GM18499 (cell line): ENCODE data around the gene TNP2.

Experiments used
- ATAC-seq: cut with Tn5 transposase; IDR thresholded peaks from one replicate; pipeline ENCODE4 v1.9.1; 2021; ENCODE audit warnings: moderate number of reproducible peaks; ENCODE audit not compliant: insufficient read depth, unreplicated experiment

The TNP2 gene

DNA sequence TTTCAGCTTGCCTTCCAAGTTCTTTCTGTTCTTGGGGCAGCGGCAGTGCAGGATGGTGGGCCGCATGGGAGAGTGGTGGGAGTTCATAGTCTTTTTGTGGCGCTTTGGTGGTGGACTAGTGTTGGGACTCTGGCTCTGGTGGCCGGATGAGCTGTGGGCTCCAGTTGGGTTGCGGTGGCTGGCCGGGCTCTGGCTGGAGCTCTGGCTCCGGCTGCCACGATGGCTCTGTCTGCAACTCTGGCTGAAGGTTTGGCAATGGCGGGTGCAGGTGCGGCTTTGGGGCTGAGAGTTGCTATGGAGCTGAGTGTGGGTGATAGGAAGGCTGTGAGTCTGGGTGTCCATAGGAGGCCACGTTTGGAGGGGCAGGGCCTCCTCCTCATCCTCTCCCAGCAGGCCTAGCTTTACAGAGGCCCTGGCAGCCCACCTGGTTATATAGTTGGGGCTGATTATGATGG, at the start of gene TNP2:
Gene TNP2, minus strand, starts transcription at position 405 of the 455 bp plus-strand sequence. Its CDS starts 63 bp downstream, at position 342.
- no peak for ATAC-seq

DNA sequence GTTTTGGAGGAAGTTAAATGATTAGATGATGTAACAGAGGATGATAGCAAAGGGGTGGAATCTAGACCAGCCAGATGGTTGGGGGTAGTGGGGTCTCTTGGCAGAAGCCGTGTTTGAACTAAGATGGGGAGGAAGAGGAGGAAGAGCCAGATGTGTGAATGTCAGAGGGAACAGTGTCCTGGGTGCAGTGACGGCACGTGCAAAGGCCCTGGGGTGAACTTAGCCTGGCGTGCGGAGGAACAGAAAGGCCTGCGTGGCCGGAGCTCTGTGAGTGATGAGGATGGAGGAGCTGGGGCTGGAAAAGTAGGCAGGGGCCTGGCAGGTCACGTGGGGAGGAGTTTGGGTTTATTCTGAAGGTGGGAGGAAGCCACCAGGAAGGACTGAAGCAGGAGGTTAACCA, 49.7 kb upstream of the TNP2 start:
- ATAC-seq, result no peak

DNA sequence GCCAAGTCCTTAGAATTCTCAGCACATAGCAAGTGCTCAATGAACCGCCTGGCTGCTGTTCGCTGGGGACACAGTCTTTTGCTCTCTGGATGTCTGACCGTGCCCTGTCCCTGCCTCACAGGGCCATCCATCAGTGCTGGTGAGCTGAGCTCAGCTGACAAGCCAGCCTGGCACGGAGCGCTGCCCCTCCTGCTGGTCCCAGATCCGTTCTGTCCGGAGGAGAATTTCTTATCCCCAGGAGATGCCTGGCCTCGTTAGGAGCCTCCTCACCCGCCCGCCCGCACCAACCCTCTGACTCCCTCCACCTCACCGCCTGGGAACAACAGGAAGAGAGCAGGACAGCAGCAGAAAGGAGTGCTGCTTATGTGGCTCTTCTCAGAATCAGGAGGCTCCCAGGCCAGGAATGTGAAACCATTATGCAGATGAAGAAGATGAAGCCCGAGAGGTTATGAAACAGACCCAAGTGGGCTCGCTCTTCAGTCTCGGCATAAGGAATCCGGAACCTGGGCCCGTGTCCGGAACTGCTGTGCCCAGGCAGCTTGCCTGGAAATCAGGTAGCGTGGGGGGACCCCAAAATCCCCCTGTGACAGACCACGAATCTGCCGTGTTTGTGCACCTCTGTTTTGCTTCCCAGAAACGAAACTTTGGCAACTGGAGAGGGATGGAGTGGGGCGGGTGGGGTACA, 47.3 kb upstream of the TNP2 start:
- no peak for ATAC-seq

DNA sequence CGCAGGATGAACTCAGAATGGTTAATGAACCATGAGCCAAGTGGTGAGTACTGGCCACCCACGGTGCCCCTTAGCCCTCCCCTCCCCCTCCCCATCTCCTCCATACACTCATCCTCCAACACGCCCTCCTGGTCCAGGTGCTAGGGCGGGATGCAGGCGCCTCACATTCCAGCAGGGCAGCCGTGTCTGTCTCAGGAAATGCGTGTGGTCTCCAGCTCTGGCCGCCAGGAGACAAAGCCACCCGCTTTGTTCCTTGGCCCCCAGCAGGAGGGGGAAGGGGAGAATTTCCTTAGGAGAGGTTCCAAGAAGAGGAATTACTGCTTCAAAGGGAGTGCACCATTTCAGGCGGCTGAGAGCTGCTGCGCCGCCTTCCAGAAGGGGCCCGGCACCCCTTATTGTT, 46.4 kb upstream of the TNP2 start:
- ATAC-seq, result no peak

DNA sequence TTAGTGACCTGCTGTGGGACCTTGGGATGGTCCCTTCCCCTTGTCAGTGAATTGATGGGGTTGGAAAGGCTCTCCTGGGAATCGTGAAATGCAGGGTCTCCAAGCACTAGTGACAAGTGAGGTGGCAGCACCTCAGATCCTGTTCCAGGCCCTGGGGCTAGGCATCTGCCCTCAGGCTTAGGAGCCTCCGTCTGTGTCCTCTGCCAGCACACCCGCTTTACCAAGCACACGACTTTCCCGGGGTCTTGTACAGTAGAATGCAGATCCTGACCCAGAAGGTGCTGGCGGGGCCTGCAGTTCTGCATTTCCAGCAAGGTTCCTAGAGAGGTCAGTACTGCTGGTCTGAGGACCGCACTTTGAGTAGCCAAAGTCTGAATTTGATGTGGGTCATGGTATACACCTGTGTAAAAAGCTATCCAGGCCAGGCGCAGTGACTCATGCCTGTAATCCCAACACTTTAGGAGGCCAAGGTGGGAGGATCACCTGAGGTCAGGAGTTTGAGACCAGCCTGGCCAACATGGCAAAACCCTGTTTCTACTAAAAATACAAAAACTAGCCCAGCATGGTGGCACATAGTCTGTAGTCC, 45.3 kb upstream of the TNP2 start:
- no peak for ATAC-seq

DNA sequence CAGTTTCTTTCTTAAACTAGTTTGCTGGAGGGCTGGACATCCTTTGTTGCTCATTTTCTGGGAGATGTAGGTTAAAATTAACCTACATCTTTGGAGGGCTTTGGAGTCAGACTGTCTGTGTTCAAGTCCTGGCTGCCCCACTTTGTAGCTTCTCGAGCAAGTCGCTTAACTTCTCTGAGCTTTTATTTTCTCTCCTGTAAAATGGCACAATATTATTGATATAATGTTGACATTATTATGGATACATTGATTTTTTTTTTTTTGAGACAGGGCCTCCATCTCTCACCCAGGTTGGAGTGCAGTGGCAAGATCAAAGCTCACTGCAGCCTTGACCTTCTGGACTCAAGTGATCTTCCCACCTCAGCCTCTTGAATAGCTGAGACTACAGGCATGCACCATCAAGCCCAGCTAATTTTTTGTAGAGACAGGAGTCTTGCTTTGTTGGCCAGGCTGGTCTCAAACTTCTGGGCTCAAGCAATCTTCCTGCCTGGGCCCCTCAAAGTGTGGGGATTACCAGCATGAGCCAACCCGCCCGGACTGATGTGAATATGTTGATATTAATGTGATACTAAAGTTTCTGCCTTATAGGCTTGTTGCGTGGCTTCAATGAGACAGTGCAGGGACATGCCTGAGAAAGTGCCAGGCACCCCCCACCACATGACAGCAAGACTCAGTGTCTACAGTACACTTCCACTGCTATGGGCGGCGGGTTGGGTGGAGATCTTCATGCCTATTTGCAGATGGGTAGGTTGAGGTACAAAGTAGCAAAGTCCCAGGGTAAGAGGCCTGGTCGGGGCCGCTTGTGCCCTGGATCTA, 44.6 kb upstream of the TNP2 start:
- ATAC-seq, result no peak

DNA sequence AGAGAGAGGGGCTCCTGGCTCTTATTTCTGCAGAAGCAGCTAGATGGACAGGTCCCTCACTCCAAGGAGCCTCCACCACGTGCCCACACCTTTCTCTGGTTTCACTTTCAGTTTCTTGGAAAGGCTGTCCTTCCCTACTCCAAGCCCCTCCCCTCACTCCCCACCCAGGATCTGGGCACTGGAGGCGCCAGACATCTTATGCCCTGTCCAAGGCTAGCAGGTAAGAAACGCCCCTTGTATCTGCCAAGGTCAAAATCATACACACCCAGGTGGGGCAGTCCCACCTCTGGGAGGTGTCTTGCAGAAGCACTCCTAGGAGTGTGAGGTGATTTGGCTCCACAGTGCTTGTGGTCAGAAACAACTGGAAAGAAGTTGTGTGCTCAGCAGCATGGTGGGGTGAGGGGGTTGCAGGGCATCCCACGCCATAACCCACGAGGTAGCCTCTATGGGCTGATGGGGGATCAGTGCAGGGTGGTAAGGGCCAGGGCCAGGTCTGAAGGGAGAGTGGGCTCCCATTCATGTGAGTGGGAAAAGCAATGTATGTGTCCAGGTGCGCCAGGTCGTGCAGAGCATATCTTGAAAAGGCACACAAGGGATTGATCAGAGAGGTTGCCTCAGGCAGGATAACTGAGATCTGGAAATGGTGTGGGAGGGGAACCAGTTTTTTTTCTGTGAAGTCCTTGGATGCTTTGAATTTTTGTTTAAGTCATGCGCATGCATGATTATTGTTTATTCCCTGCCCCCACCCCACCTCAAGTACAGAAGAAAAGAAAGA, 43.8 kb upstream of the TNP2 start:
- no peak for ATAC-seq

DNA sequence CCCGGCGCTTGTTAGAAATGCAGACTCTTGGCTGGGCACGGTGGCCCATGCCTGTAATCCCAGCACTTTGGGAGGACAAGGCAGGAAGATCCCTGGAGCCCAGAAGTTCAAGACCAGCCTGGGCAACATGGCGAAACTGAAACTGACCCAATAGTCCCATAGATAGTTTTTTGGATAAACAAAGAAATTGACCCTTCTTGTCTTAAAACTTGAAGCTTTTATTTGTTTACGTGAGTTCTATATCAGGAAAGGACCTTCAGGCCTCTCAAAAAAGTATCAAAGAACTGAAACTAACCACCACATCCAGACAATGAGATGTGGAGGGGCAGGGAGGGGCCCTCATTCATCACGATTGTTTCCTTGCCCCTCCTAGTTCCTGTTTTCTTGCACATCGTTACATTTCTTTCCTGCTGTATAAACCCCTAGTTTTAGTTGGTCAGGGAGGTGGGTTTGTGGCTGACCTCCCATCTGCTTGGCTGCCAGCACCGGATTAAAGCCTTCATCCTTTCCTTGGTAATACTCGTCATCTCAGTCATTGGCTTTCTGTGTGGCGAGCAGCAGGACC, 42.0 kb upstream of the TNP2 start:
- ATAC-seq, result no peak

DNA sequence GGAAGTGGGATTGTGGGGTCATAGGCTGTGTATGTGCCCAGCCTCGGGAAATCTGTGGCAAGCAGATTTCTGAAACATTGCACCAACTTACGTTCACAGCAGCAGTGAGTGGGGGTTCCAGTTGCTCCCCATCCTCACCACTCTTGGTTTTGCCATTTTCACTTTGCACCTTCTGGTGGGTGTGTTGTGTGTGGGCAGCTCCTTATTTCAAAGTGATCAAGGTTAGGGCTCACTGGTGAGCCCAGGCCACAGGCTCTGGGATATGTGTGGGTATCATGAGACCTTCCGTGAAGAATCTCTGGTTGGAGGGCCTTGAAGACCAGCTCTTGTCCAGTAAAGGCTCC, 41.5 kb upstream of the TNP2 start:
- ATAC-seq, result no peak

DNA sequence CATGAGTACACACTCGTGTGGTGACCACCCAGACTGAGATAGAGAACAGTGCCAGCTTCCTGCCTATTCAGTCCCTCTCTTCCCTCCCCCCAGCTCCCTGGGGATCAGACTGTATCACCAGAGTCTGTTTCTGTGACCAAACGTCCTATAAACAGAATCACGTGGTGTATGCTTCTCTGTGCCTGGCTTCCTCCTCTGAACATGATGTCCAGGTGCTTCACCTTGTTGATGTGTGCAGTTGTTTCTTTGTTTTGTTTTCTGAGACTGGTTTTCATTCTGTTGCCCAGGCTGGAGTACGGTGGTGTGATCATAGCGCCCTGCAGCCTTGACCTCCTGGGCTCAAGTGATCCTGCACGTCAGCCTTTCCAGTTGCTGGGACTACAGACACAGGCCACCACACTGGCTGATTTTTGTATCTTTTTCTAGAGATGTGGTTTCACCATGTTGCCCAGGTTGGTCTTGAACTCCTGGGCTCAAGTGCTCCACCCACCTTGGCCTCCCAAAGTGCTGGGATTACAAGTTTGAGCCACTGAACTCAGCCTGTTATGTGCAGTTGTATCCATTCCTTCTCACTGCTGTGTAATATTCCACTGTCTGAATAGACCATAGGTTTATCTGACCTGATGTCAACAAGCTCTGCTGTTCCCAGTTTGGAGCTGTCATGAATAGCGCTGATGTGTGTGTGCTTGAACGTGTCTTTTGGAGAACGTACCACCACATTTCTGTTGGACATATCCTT, 40.9 kb upstream of the TNP2 start:
- ATAC-seq, result no peak

DNA sequence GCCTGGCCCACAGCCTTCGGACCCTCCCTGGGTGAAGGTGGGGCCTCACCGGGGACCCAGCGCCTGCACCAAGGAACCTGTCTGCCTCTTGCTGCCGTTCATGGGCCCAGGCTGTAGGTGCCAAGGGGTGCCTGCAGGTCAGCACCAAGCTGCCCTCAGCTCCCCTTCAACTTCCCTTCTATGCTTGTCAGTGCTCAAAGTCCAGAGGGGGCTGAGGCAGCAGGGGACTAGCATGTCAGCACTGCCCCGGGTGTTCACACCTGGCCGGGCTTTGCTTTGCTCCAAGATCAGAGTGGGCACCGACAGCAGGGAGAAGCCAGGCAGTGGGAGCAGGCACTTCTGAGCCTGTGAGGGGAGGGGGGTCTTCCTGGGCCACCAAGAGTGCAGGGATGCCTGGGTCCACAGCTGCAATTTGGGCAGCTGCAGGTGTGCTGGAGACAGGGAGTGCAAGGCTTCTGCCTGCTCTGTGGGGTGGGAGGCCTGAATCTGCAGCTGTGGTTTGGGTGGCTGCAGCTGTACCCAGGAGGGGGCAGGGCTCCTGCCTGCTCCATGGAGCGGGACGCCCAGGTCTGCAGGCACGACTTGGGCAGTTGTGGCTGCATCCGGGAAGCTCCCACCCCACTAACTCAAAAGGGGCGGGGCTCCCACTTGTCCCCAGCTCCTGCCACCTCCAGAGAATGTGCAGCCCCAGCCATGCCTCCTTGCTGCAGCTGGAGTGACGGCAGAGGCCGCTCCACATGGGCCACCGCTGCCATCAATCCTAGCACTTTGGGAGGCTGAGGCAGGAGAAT, 39.6 kb upstream of the TNP2 start:
- no peak for ATAC-seq

DNA sequence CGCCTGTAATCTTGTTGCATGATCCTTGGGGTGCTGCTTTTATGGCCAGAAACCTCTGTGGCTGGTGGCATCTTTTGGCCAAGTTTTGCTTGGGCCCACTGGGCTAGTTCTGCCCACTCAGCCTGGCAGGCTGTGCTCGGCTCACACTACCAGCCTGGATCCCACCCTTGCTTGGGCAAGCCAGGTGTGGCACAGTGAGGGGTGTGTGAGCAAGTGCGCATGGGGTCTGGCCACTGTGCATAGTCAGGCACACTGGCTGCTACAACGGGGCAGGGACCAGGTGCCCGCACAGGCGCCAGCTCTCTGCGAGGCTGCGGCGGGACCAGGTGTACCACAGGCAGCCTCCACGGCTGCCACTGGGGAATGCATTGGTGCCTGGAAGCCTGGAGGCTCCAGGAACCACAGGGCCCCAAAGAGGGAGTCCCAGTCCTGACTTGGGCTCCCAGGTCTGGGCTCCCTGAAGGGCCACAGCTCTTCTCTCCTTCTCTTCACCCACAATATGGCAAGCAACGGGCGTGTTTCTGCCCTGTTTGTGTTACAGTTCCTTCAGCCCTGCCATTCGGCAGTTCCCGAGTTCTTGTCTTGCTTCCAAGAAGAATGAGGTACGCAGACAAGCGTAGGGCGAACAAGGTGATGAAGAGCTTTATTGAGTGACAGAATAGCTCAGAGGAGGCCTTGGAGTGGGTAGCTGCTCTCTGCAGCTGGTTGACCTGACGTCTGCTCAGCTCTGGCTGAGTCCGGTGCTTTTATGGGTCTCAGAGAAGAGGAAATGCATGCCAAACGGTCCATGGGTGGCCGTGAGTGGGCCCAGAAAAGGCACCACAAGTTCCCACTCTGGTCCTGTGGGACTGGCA, 38.7 kb upstream of the TNP2 start:
- ATAC-seq, result no peak

DNA sequence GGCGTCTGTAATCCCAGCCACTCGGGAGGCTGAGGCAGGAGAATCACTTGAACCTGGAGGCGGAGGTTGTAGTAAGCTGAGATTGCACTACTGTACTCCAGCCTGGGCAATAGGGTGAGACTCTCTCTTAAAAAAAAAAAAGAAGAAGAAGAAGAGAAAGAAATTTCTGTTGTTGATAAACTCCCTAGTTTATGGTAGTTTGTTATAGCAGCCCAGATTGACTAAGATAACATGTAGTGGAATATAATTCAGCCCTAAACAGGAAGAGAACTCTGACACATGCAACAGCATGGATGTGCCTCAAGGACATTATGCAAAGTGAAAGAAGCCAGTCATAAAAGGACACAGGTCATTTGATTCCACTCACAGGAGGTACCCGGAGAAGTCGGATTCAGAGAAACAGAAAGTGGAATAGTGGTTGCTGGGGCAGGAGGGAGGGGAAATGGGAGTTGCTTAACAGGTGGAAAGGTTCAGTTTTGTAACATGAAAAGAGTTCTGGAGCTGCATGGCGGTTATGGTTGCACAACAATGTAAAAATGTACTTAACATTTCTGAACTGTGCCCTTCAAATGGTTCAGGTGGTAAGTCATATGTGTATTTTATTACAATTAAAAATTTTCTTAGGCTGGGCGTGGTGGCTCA, 38.0 kb upstream of the TNP2 start:
- no peak for ATAC-seq

DNA sequence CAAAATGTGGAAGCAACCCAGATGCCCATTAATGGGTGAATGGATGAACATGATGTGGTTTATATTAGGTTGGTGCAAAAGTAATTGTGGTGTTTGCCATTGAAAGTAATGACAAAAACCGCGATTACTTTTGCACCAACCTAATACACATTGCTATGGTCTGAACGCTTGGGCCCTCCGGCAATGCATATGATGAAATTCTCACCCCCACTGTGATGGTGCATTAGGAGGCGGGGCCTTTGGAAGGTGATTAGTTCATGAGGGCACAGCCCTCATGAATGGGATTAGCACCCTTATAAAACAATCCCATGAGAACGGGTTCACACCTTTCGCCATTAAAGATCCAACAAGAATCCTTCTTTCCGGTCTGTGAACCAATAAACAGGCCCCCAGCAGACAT, 37.3 kb upstream of the TNP2 start:
- ATAC-seq, result no peak

DNA sequence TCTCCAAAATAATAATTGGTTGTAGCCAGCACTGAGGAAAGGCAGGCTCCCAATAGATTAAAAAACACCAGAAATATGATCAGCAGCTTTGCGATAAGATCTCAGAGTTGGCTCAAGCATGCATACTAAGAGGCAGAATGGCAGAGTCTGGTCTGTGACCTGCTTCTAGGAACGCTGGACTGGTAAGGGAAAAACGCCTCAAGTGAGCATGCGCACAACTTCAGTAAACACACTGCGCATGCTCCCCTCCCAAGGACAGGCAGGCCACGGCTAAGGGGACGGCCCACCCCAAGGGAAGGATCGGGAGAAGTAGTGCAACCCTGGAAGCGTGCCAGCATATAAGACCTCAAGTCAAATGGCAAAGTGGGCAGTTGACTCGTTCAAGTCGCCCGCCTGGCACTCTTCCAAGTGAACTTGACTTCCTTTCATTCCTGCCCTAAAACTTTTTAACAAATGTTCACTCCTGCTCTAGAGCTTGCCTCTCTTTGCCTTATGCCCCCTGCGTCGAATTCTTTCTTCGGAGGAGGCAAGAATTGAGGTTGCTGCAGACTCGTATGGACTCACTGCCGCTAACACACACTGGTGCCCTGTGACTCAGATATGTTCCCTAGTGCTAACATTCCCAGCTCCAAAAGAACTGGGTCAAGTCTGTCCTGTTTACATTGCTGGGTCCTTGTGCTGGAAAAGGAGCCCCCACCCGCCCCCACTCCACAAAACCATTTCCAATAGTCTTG, 34.4 kb upstream of the TNP2 start:
- no peak for ATAC-seq

DNA sequence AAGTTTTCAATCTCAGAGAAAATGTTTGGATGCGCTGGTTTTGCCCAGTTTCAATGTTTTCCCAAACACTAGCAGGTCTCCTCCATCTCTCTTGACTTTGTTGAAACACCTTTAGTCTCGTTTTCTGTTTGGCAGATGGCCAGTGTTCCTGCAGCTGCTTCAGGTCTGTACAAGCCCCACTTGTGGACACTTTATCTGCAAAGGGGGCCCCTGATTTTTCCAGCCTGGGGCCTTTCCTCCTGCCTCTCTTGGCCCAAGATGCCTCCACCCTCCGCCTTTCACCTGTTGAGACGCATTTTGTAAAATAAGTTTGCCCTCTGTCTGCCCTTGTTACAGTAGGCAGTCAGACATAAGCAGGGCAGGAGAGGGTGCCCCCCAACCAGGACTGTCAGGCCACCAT, 33.9 kb upstream of the TNP2 start:
- ATAC-seq, result no peak
